Breast epithelium (tissue), 3 donors: ENCODE data around the gene RAB33A.

Experiments
- POLR2A ChIP-seq: fragments of 450-650 bp; IDR thresholded peaks from one replicate; pipeline ENCODE4 v1.6.1; 2016; ENCODE audit warnings: antibody characterized with exemption, mild to moderate bottlenecking, moderate library complexity
- POLR2AphosphoS5 ChIP-seq, 3 donors: sonication (generic); formaldehyde crosslinking; IDR thresholded peaks; one replicate each; pipeline ENCODE4 v1.6.1; 2017; ENCODE audit warnings: antibody characterized with exemption in 3 of 3
- TF ChIP-seq, protein P1 (sequence below), 3 donors: fragments of 450-650 bp; IDR thresholded peaks; one replicate each; pipeline ENCODE4 v1.5.1; 2016 to 2017; ENCODE audit warnings: antibody characterized with exemption in 3 of 3, mild to moderate bottlenecking in 3 of 3, moderate library complexity in 3 of 3

GRCh38 chrX:130179579-130180215, 7.9 kb downstream of the RAB33A start:
- TF ChIP-seq, protein P1, sequence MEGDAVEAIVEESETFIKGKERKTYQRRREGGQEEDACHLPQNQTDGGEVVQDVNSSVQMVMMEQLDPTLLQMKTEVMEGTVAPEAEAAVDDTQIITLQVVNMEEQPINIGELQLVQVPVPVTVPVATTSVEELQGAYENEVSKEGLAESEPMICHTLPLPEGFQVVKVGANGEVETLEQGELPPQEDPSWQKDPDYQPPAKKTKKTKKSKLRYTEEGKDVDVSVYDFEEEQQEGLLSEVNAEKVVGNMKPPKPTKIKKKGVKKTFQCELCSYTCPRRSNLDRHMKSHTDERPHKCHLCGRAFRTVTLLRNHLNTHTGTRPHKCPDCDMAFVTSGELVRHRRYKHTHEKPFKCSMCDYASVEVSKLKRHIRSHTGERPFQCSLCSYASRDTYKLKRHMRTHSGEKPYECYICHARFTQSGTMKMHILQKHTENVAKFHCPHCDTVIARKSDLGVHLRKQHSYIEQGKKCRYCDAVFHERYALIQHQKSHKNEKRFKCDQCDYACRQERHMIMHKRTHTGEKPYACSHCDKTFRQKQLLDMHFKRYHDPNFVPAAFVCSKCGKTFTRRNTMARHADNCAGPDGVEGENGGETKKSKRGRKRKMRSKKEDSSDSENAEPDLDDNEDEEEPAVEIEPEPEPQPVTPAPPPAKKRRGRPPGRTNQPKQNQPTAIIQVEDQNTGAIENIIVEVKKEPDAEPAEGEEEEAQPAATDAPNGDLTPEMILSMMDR (IDR thresholded peaks at IDR 0.05): no peak
- TF ChIP-seq POLR2A (no peak), POLR2AphosphoS5 (IDR thresholded peaks at IDR 0.05) (no peak)
